HepG2 (cell line): ENCODE results near the gene PRR14. TPM values are rescaled to one million over a fixed set of nuclear protein-coding genes. Genes with fewer than 3 reads are reported as not detected.

Experiments used
- ARID4A ChIP-seq: sonication (generic); formaldehyde crosslinking; IDR thresholded peaks from 2 replicates; pipeline ENCODE4 v1.5.0; 2020; ENCODE audit warnings: mild to moderate bottlenecking, missing genetic modification reagents, borderline replicate concordance
- DBP ChIP-seq: sonication (generic); formaldehyde crosslinking; IDR thresholded peaks from 2 replicates; pipeline ENCODE4 v1.4.0; 2020; ENCODE audit warnings: missing genetic modification reagents; ENCODE audit errors: not compliant biosample characterization
- HNF1A ChIP-seq, 2 experiments: sonication (generic) in 1 of 2; formaldehyde crosslinking in 1 of 2; IDR thresholded peaks; 2 replicates each; pipeline versions ENCODE4 v1.4.0 to v1.6.1; 2016 to 2020; ENCODE audit warnings: borderline replicate concordance in 1 of 2, low read depth in 1 of 2, mild to moderate bottlenecking in 1 of 2, missing genetic modification reagents in 1 of 2
- MIER2 ChIP-seq: IDR thresholded peaks from 2 replicates; pipeline ENCODE4 v1.6.1; 2016; ENCODE audit warnings: missing biosample characterization, missing genetic modification reagents
- MLXIP ChIP-seq: sonication (generic); formaldehyde crosslinking; IDR thresholded peaks from 2 replicates; pipeline ENCODE4 v1.9.0; 2021; ENCODE audit warnings: missing genetic modification reagents, borderline replicate concordance
- SMYD3 ChIP-seq: sonication (generic); formaldehyde crosslinking; IDR thresholded peaks from 2 replicates; pipeline ENCODE4 v1.8.1; 2023; ENCODE audit warnings: mild to moderate bottlenecking, missing genetic modification reagents
- STAG1 ChIP-seq: sonication (generic); formaldehyde crosslinking; IDR thresholded peaks from 2 replicates; pipeline ENCODE4 v1.4.0; 2020; ENCODE audit warnings: missing genetic modification reagents
- TCF12 ChIP-seq, 2 experiments: fragments of 450-650 bp in 1 of 2; sonication (generic) in 1 of 2; formaldehyde crosslinking in 1 of 2; IDR thresholded peaks; 2 replicates each; pipeline versions ENCODE4 v1.6.1 to v1.8.0; 2017 to 2022; ENCODE audit warnings: antibody characterized with exemption in 1 of 2, mild to moderate bottlenecking in 1 of 2, missing genetic modification reagents in 1 of 2, moderate library complexity in 1 of 2
- ZBTB20 ChIP-seq: sonication (generic); formaldehyde crosslinking; IDR thresholded peaks from 2 replicates; pipeline ENCODE4 v1.8.1; 2023; ENCODE audit warnings: missing genetic modification reagents, low read depth, mild to moderate bottlenecking, borderline replicate concordance
- ZFP41 ChIP-seq: sonication (generic); formaldehyde crosslinking; IDR thresholded peaks from 2 replicates; pipeline ENCODE4 v1.4.0; 2020; ENCODE audit warnings: mild to moderate bottlenecking, missing genetic modification reagents, borderline replicate concordance
- ZIK1 ChIP-seq: sonication (generic); formaldehyde crosslinking; IDR thresholded peaks from 2 replicates; pipeline ENCODE4 v1.5.0; 2020; ENCODE audit warnings: mild to moderate bottlenecking, low read depth, missing genetic modification reagents, borderline replicate concordance
- polyA plus RNA-seq, 8 experiments: library from polyadenylated mRNA; depleted of rRNA in 3 of 8; stranded (reverse) in 7 of 8; unstranded in 1 of 8; fragments of >200 nt; fragmentation: Illumina TruSeq in 4 of 8; extraction: Trizol in 4 of 8; gene quantifications; 2 replicates each; pipeline versions ENCODE4 v1.2.1 to v1.2.3, GENCODE V29; 2011 to 2016; ENCODE audit warnings: low read depth in 4 of 8, missing spikeins in 1 of 8, mixed read lengths in 1 of 8; ENCODE audit not compliant: insufficient read depth in 1 of 8
- total RNA-seq, 5 experiments: library from RNA; depleted of rRNA; stranded (reverse); fragments of >200 nt; fragmentation: Illumina TruSeq; extraction: Trizol; gene quantifications; 2 replicates each; pipeline ENCODE4 v1.2.3, GENCODE V29; 2016; ENCODE audit warnings: low read depth in 1 of 5

The PRR14 gene
- total and polyA plus RNA-seq, 2 of the 13 experiments (the other 11 are each of a cell fraction or from before 2014, with no cell fraction given): 8.4 to 11.0 TPM

- TF ChIP-seq ZBTB20 (no peak), ZFP41 (CRISPR knock-in tag) (no peak), MIER2 (CRISPR knock-in tag) (no peak), SMYD3 (CRISPR knock-in tag) (no peak), ZIK1 (no peak), HNF1A (IDR thresholded peaks at IDR 0.05; ENCODE audit: low read depth) (0 out of 2 replicates have a peak, but pooled peaks have one; percentile 20), HNF1A (CRISPR knock-in tag; IDR thresholded peaks at IDR 0.05; ENCODE audit: borderline replicate concordance) (no peak), STAG1 (no peak), DBP (no peak), MLXIP (CRISPR knock-in tag) (peak; percentile 52; the same call in 1 of the 2 replicates), ARID4A (CRISPR knock-in tag) (peak; percentile 44; the same call in 1 of the 2 replicates), TCF12 (IDR thresholded peaks at IDR 0.05) (no peak), TCF12 (CRISPR knock-in tag; IDR thresholded peaks at IDR 0.05) (peak; percentile 47; the same call in 1 of the 2 replicates)
Observed at GRCh38 chr16:30658731-30659506, 8.2 kb downstream of the PRR14 start (continued).
